ENCODE data around the gene MAP4K5. TPM values are rescaled to one million over a fixed set of nuclear protein-coding genes. Genes with fewer than 3 reads are reported as not detected.

The MAP4K5 gene
- total RNA-seq, 1 donor from 2014 or later, result 34.1 TPM

DNA sequence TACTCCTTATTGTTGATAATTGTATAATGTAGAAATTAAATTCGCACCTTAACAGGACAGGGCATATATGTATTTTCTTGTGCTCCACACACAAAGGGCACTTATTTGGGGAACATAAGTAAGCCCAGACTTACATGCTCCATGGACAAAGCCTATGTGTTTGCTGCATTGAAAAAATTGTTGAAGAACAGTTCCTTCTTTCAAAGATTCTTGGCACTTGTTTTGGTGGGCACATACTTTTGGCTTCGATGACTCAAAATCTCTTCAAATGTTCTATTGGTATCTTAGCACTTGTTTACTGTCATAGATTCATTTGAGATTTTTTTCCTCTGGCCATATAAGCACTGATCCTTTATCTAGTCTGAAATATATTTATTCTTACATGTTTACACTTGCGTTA is 1.4 kb upstream of the MAP4K5 start:
- Mint-ChIP-seq H3K4me3 (no peak overlapping the region), H3K4me1 (peaks cover 42% of the 10 kb centered on the region), H3K27me3 (no peaks in the 10 kb centered on the region), H3K9me3 (peaks cover 5% of the 10 kb centered on the region), H3K36me3 (ENCODE audit: low read depth) (peaks cover 8% of the 10 kb centered on the region), H3K27ac (no peak overlapping the region)
- ChIA-PET CTCF (interaction anchor here (1.2 to 2.8 kb wide), 3 partner anchors 10 to 213 kb away, joined by 3 to 26 read pairs (median 3); no protein-coding TSS in a partner anchor), POLR2A (interaction anchor here (0.7 to 2.6 kb wide), 2 partner anchors 110 to 222 kb away, joined by 5 to 16 read pairs; partner anchors contain the start of genes DMAC2L and L2HGDH)
- intact Hi-C loops (cut with micrococcal nuclease), result loop anchor here (2.0 to 10.0 kb wide), 5 partner anchors 221 to 1072 kb away; partner anchors contain the start of genes DMAC2L, KLHDC2, L2HGDH and LRR1
- ATAC-seq (ENCODE audit: low read depth), result no peak
- DNase-seq, result no peak
- no peak for TF ChIP-seq CTCF (IDR thresholded peaks at IDR 0.05)

DNA sequence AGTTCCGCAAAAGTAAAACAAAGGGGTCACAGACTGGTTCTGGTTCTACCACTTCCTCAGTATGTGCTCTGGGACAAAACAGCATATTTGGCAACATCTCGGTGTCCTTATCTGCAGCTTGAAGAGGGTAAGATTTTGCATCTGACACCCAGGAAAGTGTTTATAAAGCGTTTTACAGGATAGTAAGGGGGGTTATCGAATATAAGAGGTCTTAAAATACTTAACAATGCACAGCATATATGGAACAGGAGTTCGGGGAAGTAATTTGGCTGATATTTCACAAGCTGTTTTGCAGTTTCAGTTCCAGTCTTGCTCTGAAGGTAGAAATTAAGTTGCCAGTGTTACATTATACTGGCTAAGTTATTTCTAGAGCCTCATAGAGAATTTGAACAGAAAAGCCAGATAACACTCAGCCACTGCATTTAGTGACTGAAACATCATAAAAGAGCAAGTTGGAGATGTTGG is 904 bp upstream of the MAP4K5 start:
- ChIA-PET POLR2A (interaction anchor here (0.7 to 2.6 kb wide), 3 partner anchors 109 to 681 kb away, joined by 3 to 16 read pairs (median 5); partner anchors contain the start of genes DMAC2L, L2HGDH and NEMF), CTCF (interaction anchor here (1.2 to 2.8 kb wide), 3 partner anchors 9 to 212 kb away, joined by 3 to 26 read pairs (median 3); no protein-coding TSS in a partner anchor)
- TF ChIP-seq CTCF (IDR thresholded peaks at IDR 0.05), result no peak
- H3K4me3 Mint-ChIP-seq, result peak overlapping the region; percentile 84
- H3K27ac Mint-ChIP-seq, result peak overlapping the region; percentile 88
- peaks cover 9% of the 10 kb centered on the region for H3K36me3 Mint-ChIP-seq (ENCODE audit: low read depth)
- no peaks in the 10 kb centered on the region for H3K27me3 Mint-ChIP-seq
- DNase-seq, result no peak
- peaks cover 44% of the 10 kb centered on the region for H3K4me1 Mint-ChIP-seq
- peaks cover 5% of the 10 kb centered on the region for H3K9me3 Mint-ChIP-seq
- intact Hi-C loops (cut with micrococcal nuclease), result loop anchor here (2.0 to 10.0 kb wide), 5 partner anchors 220 to 1071 kb away; partner anchors contain the start of genes DMAC2L, KLHDC2, L2HGDH and LRR1
- no peak for ATAC-seq (ENCODE audit: low read depth)

- peak overlapping the region; percentile 86 for H3K27ac Mint-ChIP-seq
- POLR2A ChIA-PET, result interaction anchor here (0.5 to 2.6 kb wide), 9 partner anchors 167 to 898 kb away, joined by 3 to 16 read pairs (median 4); partner anchors contain the start of genes DMAC2L, L2HGDH and NEMF
- ATAC-seq (ENCODE audit: low read depth), result peak; percentile 6
These were observed 521 bp downstream of the MAP4K5 start for GRCh38 chr14:50531595-50532501.

GRCh38 chr14:50530794-50531365 is 1.5 kb downstream of the MAP4K5 start:
- no peak for DNase-seq
- Mint-ChIP-seq H3K27me3 (no peaks in the 10 kb centered on the region), H3K4me3 (peak overlapping the region; percentile 84), H3K9me3 (no peaks in the 10 kb centered on the region), H3K36me3 (ENCODE audit: low read depth) (peaks cover 11% of the 10 kb centered on the region), H3K4me1 (peaks cover 53% of the 10 kb centered on the region), H3K27ac (peak overlapping the region; percentile 86)
- POLR2A ChIA-PET, result interaction anchor here (0.6 kb wide), 1 partner anchor 337 kb away, joined by 4 read pairs; no protein-coding TSS in a partner anchor
- no peak for ATAC-seq (ENCODE audit: low read depth)
- CTCF ChIA-PET, result interaction anchor here (1.2 to 2.8 kb wide), 2 partner anchors 169 to 210 kb away, joined by 3 to 26 read pairs; no protein-coding TSS in a partner anchor
- TF ChIP-seq CTCF (IDR thresholded peaks at IDR 0.05), result no peak
- intact Hi-C loops (cut with micrococcal nuclease), result loop anchor here (5.0 to 10.0 kb wide), 4 partner anchors 486 to 1069 kb away; partner anchors contain the start of genes KLHDC2 and LRR1

More at GRCh38 chr14:50531595-50532501, 521 bp downstream of the MAP4K5 start:
- H3K27me3 Mint-ChIP-seq, result no peaks in the 10 kb centered on the region
- H3K4me3 Mint-ChIP-seq, result peak overlapping the region; percentile 84
- no peak for TF ChIP-seq CTCF (IDR thresholded peaks at IDR 0.05)
- DNase-seq, result no peak
- H3K36me3 Mint-ChIP-seq (ENCODE audit: low read depth), result peaks cover 10% of the 10 kb centered on the region
- intact Hi-C loops (cut with micrococcal nuclease), result loop anchor here (1.0 to 10.0 kb wide), 12 partner anchors 11 to 1070 kb away; partner anchors contain the start of genes DMAC2L, KLHDC2, L2HGDH and LRR1
- CTCF ChIA-PET, result interaction anchor here (0.6 to 2.8 kb wide), 8 partner anchors 10 to 669 kb away, joined by 3 to 26 read pairs (median 3); no protein-coding TSS in a partner anchor
- H3K4me1 Mint-ChIP-seq, result peaks cover 47% of the 10 kb centered on the region
- H3K9me3 Mint-ChIP-seq, result peaks cover 3% of the 10 kb centered on the region
